GM19438 (cell line): ENCODE measurements around the gene RFTN1.

Experiments used
- ATAC-seq: cut with Tn5 transposase; IDR thresholded peaks from one replicate; pipeline ENCODE4 v1.9.1; 2021; ENCODE audit warnings: low read depth; ENCODE audit not compliant: unreplicated experiment

Gene RFTN1

GRCh38 chr3:16290827-16291196 is 222.7 kb downstream of the RFTN1 start:
- ATAC-seq = no peak

GRCh38 chr3:16290007-16290826 is 223.3 kb downstream of the RFTN1 start:
- peak; percentile 49 for ATAC-seq

DNA sequence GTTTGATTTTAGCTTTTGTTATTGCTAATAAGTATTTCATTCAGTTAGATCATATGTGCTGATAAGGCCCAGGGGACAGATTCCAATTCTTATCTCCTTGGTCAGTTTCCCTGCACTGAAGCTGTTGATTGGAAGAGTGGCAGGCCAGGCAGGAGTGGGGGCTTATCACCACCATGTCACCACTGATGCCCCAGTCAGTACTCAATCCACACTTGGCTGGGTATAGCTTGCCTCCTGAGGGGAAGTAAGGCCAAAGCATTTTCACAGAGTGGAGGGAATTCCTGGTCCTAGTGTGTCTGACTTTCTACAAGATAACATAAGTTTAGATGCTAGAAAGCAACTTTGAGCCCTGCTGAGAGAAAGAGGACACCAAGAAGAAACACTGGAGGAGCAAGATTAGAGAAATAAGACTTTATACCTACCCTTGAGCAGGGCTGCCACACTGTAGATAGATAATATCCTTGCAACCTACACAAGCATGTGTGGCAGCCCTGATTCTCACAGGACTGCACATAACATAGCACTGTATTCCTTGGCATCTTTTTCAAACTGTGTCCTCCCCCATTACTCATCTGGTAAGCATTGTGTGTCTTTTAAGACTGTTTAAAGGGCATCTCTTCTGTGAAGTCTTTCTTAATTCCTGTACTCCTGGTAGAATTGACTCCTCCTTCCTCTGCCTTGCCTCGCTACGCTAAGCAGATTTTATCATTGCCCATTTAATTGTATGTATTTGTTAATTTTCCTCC is 224.2 kb downstream of the RFTN1 start:
- no peak for ATAC-seq

DNA sequence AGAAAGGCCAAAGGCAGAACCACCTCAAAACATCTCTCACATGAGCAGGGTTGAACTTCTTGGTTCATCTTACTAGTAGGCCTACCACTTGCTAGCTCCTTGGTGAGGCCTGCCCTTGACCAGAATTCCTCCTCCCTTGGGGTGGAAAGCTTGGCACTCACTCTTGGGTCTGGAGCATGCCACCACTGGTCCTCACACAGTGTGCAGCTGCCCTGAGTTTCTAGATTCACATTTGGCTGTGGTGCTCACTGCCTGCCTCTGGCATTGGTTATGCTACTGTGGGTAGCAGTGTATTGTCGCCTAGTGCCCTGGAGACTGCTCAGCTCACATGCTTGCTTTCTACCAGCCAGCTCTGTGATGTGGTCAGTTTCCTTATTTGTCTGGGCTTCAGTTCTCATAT is 224.8 kb downstream of the RFTN1 start:
- no peak for ATAC-seq

GRCh38 chr3:16286751-16287543 is 226.6 kb downstream of the RFTN1 start:
- no peak for ATAC-seq

DNA sequence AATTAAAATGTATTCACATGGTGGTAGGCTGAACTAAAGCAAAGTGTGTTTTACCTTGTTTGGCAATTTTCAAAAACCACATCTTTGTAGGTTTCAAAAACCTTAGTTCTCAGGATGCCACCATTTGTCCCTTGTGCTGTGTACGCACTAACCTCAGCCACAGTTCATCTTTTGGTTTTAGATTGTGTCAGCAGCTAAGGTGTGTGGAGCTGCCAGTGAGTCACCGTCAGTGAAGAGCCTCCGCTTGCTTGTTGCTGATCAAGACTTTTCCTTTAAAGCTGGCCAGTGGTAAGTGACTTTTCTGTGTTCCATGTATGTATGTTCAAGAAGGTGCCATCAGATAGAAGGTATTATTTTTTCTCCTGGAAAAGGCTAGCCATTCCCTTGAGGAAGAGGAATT is 227.3 kb downstream of the RFTN1 start:
- no peak for ATAC-seq

- ATAC-seq = no peak
Observed at GRCh38 chr3:16284633-16285032, 228.9 kb downstream of the RFTN1 start.

GRCh38 chr3:16280671-16281070 is 232.8 kb downstream of the RFTN1 start:
- ATAC-seq = no peak

DNA sequence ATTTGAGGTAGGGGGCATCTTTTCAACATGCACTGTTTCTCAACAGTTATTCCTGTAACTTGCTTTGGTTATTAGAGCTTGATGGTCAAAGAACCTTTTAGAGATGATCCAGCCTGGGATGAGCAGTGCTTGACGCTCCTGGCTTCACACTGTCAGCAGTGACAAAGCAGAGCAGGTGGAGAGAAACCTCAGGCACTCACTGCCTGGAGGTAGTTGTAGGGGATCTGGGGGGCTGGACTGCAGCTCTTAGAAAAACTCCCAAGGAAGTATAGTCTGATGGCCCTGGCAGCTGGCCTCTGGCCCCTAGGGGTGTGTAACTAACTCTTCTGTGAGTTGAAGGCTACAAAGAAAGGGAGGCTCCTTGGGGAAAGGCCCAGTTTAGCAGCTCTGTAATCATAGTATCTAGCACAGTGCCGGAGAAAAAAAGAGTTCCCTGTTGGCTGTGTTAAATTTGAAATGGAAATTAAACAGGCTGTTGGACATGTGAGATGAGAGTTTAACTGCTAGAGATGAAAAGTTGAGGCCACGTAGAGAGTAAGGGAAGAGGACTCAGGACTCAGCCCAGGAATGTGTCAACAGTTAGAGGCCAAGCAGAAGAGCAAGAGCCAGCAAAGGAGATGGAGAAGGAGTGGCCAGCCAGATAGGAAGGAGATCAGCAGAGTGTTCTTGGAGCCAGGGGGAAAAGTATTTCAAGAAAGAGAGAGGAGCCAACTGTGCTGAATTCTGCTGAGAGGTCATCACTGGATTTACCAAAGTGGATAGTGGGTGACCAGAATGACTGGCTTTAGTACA is 234.3 kb downstream of the RFTN1 start:
- no peak for ATAC-seq

DNA sequence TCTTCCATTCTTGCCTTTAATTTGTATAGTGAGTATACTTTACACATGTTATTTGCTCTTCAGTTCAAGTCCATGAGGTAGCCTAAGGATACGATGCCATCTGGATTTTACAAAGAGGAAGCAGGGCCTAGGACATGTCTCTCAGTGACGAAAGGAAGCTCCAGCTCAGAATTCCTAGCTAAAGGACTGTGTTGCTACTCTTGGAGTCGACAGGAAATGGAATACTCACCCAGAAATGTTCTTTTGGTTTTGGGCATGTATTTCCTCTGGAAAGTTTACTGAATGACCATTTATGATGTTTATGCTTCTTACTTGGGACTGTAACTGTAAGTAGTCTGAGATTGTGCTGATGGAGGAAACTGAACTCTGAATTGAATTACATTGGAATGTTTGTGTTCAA is 236.0 kb downstream of the RFTN1 start:
- no peak for ATAC-seq

DNA sequence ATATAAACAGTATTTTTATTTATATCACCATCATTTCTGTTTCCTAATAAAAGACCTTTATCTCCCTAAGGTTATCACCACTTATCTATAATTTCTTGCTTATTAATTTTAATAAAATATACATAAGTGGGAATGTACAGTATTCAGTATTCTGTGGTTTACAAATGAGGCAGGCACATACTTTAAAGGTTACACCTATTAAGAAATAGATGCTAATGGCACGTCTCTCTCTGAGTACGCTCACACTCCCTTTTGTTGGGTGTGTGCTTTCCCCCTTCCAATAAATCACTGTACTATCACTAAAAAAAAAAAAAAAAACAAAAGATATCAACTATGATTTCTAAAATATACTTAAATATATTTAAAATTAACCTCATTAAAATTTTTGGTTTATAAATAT is 239.6 kb downstream of the RFTN1 start:
- no peak for ATAC-seq

GRCh38 chr3:16272588-16272987 is 240.9 kb downstream of the RFTN1 start:
- no peak for ATAC-seq

- ATAC-seq = no peak
Observed at GRCh38 chr3:16270855-16271254, 242.6 kb downstream of the RFTN1 start.

GRCh38 chr3:16266714-16267113 is 246.8 kb downstream of the RFTN1 start:
- ATAC-seq = no peak
